Stimulated activated CD4-positive, alpha-beta T cell treated with anti-CD3 and anti-CD28 coated beads, Interleukin-1b, Interleukin-23, amount 100 ng/mL, for 48 hours (primary cell): ENCODE data around the gene PTPRG.
"Not testable (repeated sequence)": the region's sequence is repeated elsewhere in the genome, so short reads cannot be mapped to it uniquely, and the experiment has no call there.

Experiments used
- DNase-seq: peaks from one replicate; pipeline ENCODE4 v3.0.0-alpha.2; 2020

The PTPRG gene

GRCh38 chr3:61730056-61730455 is 168.7 kb downstream of the PTPRG start:
- no peak for DNase-seq

- no peak for DNase-seq
Measured at GRCh38 chr3:61730577-61731231, 169.3 kb downstream of the PTPRG start.

- no peak for DNase-seq
Measured at GRCh38 chr3:61733000-61733399, 171.6 kb downstream of the PTPRG start.

- no peak for DNase-seq
Measured at GRCh38 chr3:61733876-61734275, 172.5 kb downstream of the PTPRG start.

- no peak for DNase-seq
Measured at GRCh38 chr3:61734749-61735686, 173.6 kb downstream of the PTPRG start.

GRCh38 chr3:61736506-61736905 is 175.1 kb downstream of the PTPRG start:
- DNase-seq: no peak

- DNase-seq: no peak
Measured at GRCh38 chr3:61739640-61740039, 178.3 kb downstream of the PTPRG start.

GRCh38 chr3:61740494-61740893 is 179.1 kb downstream of the PTPRG start:
- DNase-seq: no peak

GRCh38 chr3:61741551-61741950 is 180.2 kb downstream of the PTPRG start:
- DNase-seq: no peak

GRCh38 chr3:61742006-61742405 is 180.6 kb downstream of the PTPRG start:
- no peak for DNase-seq

GRCh38 chr3:61743067-61743466 is 181.7 kb downstream of the PTPRG start:
- DNase-seq: no peak

GRCh38 chr3:61743686-61744242 is 182.4 kb downstream of the PTPRG start:
- DNase-seq: no peak

- no peak for DNase-seq
Measured at GRCh38 chr3:61748288-61748687, 186.9 kb downstream of the PTPRG start.

GRCh38 chr3:61750766-61751165 is 189.4 kb downstream of the PTPRG start:
- no peak for DNase-seq

GRCh38 chr3:61758839-61759238 is 197.5 kb downstream of the PTPRG start:
- no peak for DNase-seq

- not testable (repeated sequence) for DNase-seq
Measured at GRCh38 chr3:61760783-61761182, 199.4 kb downstream of the PTPRG start.

- no peak for DNase-seq
Measured at GRCh38 chr3:61761694-61762430, 200.5 kb downstream of the PTPRG start.

- no peak for DNase-seq
Measured at GRCh38 chr3:61765157-61765876, 203.9 kb downstream of the PTPRG start.

GRCh38 chr3:61768284-61769037 is 207.1 kb downstream of the PTPRG start:
- DNase-seq: no peak

- DNase-seq: no peak
Measured at GRCh38 chr3:61769266-61769990, 208.1 kb downstream of the PTPRG start.

GRCh38 chr3:61771976-61772375 is 210.6 kb downstream of the PTPRG start:
- DNase-seq: no peak
